ENCODE measurements around the gene TIMELESS. TPM values are rescaled to one million over a fixed set of nuclear protein-coding genes. Genes with fewer than 3 reads are reported as not detected.

TIMELESS gene
- total and polyA plus RNA-seq, 9 of the 15 experiments (the other 6 are each of a cell fraction or from before 2014, with no cell fraction given): 11.9 to 59.2 (median 35.8) TPM

DNA sequence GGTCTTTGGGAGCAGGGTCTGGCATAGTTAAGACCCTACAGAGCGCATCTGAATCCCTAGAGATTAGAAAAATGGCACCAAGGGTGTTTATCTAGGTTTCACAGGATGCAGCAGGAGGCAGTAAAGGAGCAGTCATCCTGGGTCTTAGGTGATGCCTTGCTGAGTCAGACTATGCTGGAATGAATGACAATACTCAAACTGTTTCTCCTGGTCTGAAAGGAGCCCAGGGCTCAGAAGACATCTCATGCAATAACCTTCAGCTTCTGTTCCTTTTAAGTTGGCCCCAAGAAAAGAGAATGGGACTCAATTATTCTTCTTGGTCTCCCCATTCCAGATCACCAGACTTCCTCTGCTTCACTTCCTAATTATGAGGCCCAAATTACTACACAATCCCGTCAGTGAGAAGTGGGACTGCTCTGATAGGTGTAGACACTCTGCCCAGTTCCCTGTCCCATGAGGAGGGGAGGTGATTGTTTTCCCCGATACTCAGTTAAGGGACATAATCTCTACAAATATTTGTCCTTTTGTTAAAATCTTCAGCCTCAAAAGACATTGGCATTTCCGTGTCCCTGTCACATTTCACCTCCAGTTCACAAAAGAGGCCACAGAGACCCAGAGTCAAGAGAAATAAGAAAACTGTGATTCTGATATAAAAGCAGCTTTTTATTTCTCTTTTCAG lies 71.8 kb downstream of the TIMELESS start (continued):
- peak; percentile 85 for TF ChIP-seq JUND (IDR thresholded peaks at IDR 0.05; ENCODE audit: borderline replicate concordance, low read depth, low read length)
- peak; percentile 81; the same call in 2 of the 3 replicates for TF ChIP-seq JUND (tag; IDR thresholded peaks at IDR 0.05; ENCODE audit: borderline replicate concordance, low read depth, low read length)
- TF ChIP-seq, protein P1, sequence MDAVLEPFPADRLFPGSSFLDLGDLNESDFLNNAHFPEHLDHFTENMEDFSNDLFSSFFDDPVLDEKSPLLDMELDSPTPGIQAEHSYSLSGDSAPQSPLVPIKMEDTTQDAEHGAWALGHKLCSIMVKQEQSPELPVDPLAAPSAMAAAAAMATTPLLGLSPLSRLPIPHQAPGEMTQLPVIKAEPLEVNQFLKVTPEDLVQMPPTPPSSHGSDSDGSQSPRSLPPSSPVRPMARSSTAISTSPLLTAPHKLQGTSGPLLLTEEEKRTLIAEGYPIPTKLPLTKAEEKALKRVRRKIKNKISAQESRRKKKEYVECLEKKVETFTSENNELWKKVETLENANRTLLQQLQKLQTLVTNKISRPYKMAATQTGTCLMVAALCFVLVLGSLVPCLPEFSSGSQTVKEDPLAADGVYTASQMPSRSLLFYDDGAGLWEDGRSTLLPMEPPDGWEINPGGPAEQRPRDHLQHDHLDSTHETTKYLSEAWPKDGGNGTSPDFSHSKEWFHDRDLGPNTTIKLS (IDR thresholded peaks at IDR 0.05; ENCODE audit: borderline replicate concordance, low read depth): no peak
- TF ChIP-seq SNAPC5 (CRISPR knock-in tag; IDR thresholded peaks at IDR 0.05): no peak
- TF ChIP-seq RCOR1 (IDR thresholded peaks at IDR 0.05; ENCODE audit: borderline replicate concordance in 1 of 2, low read depth in 2 of 2, low read length in 2 of 2): peak in 1 of 2 experiments; percentile 63; a peak in 1 of 4 replicates
- peak; percentile 96 for TF ChIP-seq CBFA2T3 (IDR thresholded peaks at IDR 0.05)
- peak; percentile 69 for TF ChIP-seq SMARCA4 (IDR thresholded peaks at IDR 0.05)
- TF ChIP-seq JUN (IDR thresholded peaks at IDR 0.05; ENCODE audit: borderline replicate concordance, low read depth, low read length): peak; percentile 56; the same call in 1 of the 2 replicates
- no peak for TF ChIP-seq JUN (CRISPR knock-in tag; IDR thresholded peaks at IDR 0.05; ENCODE audit: borderline replicate concordance)
- TF ChIP-seq ADNP (tag; IDR thresholded peaks at IDR 0.05): no peak
- peak; percentile 48 for TF ChIP-seq SOX6 (IDR thresholded peaks at IDR 0.05)
- no peak for TF ChIP-seq PHF8 (IDR thresholded peaks at IDR 0.05; ENCODE audit: borderline replicate concordance, low read length)
- TF ChIP-seq ESRRB (CRISPR knock-in tag; IDR thresholded peaks at IDR 0.05; ENCODE audit: borderline replicate concordance): no peak
- no peak for TF ChIP-seq DACH1 (IDR thresholded peaks at IDR 0.05; ENCODE audit: partially characterized antibody)
- TF ChIP-seq, protein P2, sequence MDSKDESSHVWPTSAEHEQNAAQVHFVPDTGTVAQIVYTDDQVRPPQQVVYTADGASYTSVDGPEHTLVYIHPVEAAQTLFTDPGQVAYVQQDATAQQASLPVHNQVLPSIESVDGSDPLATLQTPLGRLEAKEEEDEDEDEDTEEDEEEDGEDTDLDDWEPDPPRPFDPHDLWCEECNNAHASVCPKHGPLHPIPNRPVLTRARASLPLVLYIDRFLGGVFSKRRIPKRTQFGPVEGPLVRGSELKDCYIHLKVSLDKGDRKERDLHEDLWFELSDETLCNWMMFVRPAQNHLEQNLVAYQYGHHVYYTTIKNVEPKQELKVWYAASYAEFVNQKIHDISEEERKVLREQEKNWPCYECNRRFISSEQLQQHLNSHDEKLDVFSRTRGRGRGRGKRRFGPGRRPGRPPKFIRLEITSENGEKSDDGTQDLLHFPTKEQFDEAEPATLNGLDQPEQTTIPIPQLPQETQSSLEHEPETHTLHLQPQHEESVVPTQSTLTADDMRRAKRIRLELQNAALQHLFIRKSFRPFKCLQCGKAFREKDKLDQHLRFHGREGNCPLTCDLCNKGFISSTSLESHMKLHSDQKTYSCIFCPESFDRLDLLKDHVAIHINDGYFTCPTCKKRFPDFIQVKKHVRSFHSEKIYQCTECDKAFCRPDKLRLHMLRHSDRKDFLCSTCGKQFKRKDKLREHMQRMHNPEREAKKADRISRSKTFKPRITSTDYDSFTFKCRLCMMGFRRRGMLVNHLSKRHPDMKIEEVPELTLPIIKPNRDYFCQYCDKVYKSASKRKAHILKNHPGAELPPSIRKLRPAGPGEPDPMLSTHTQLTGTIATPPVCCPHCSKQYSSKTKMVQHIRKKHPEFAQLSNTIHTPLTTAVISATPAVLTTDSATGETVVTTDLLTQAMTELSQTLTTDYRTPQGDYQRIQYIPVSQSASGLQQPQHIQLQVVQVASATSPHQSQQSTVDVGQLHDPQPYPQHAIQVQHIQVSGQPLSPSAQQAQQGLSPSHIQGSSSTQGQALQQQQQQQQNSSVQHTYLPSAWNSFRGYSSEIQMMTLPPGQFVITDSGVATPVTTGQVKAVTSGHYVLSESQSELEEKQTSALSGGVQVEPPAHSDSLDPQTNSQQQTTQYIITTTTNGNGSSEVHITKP (IDR thresholded peaks at IDR 0.05; ENCODE audit: partially characterized antibody): peak; percentile 25
- TF ChIP-seq ETV6 (IDR thresholded peaks at IDR 0.05; ENCODE audit: borderline replicate concordance in 1 of 2, low read depth in 2 of 2, low read length in 1 of 2): no peak
- no peak for TF ChIP-seq ETV6 (CRISPR knock-in tag; IDR thresholded peaks at IDR 0.05; ENCODE audit: borderline replicate concordance)
- peak; percentile 62; the same call in 1 of the 2 replicates for TF ChIP-seq PML (IDR thresholded peaks at IDR 0.05; ENCODE audit: low read length)
- TF ChIP-seq PHF21A (IDR thresholded peaks at IDR 0.05; ENCODE audit: borderline replicate concordance, low read depth): peak; percentile 32; the same call in 1 of the 2 replicates
- TF ChIP-seq NCOA4 (IDR thresholded peaks at IDR 0.05; ENCODE audit: partially characterized antibody): no peak
